ENCODE data around the gene RXFP4.
"Not testable (repeated sequence)": the region's sequence is repeated elsewhere in the genome, so short reads cannot be mapped to it uniquely, and the experiment has no call there.

Gene RXFP4

GRCh38 chr1:155979597-155980343 is 38.3 kb downstream of the RXFP4 start:
- peak; percentile 89 for DNase-seq

GRCh38 chr1:155981266-155982088 is 40.0 kb downstream of the RXFP4 start:
- DNase-seq: peak; percentile 98

GRCh38 chr1:155982106-155982505 is 40.7 kb downstream of the RXFP4 start:
- DNase-seq: no peak

GRCh38 chr1:155983191-155984024 is 42.0 kb downstream of the RXFP4 start:
- peak; percentile 98 for DNase-seq

GRCh38 chr1:155984341-155984740 is 42.9 kb downstream of the RXFP4 start:
- DNase-seq: no peak

- DNase-seq: not testable (repeated sequence)
Measured at GRCh38 chr1:155984903-155985645, 43.6 kb downstream of the RXFP4 start.

GRCh38 chr1:155989242-155990004 is 48.0 kb downstream of the RXFP4 start:
- peak; percentile 43 for DNase-seq

- DNase-seq: no peak
Measured at GRCh38 chr1:155990005-155990739, 48.7 kb downstream of the RXFP4 start.

All from NCI-H226 (cell line).